ENCODE data around the gene TBK1. TPM values are rescaled to one million over a fixed set of nuclear protein-coding genes. Genes with fewer than 3 reads are reported as not detected.

TBK1 gene
- polyA plus RNA-seq, 1 donor: 16.8 TPM

DNA sequence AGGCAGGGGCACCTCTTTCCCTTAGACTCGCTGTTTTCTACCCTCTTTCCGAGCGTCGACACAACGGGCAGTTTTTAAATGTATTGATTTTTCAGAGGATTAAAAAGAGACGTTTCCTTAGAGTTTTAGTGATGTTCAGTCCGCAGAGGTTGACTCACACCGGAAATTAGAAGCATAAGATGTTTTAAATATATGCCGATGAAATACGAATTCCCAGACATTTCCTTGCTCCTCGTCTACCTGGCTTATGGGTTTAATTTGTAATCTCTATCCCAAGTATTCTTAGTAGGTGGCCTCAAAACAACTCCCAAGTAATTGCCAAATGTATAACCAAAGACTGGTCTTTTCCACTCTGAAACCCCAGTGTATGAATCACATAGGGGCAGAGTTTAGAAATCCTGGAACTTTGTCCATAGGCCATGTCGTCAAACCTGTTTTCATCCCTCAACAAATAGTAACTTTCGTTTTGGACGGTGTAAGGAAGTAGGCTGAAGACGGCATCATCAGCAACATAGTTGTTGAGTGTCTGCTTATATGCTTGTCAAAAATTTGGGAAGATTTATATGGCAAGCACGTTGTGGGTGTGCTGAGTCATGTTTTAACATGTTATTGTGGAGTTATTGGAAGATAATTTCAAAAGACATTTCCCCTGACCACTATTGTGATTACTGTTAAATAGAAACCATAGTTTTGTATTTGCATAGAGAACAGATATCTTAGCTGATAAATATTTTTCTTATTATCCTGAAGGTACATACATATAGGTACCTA, 824 bp downstream of the TBK1 start:
- peak; percentile 40 for DNase-seq

DNA sequence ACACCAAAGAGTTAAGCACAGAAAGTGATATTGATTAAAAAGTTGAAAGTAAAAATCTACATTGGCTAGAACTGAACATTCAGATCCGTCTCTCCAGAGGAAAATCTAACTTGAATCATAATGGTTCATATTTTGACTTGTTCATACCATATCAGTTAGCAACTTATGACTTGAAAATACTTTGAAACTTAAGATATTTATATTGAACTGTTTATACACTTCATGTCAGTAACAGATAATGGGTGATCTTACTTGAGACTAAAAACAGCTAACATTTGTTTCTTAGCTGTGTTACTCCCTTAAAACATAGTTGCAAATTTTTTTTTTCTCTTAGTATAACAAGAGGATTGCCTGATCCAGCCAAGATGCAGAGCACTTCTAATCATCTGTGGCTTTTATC, 3.6 kb downstream of the TBK1 start:
- DNase-seq: no peak

DNA sequence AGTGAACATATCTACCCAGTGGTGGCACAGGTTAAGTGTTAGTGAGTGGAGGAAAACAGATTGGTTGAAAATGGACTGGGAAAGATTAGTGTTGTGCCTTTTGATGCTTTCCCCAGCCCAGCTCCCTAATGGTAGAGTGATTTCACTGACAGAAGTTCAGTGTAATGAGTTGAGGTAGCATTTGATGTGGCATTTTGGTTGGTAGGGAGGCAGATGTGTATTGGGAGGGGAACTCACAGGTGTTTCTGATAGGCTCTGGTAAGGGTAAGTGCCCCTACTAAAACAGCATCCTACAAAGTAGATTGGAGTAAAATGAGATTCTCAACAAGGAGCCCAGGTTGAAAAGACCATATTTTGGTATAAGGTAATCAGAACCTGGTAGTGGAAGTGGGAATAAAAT, 4.2 kb downstream of the TBK1 start:
- DNase-seq: no peak

DNA sequence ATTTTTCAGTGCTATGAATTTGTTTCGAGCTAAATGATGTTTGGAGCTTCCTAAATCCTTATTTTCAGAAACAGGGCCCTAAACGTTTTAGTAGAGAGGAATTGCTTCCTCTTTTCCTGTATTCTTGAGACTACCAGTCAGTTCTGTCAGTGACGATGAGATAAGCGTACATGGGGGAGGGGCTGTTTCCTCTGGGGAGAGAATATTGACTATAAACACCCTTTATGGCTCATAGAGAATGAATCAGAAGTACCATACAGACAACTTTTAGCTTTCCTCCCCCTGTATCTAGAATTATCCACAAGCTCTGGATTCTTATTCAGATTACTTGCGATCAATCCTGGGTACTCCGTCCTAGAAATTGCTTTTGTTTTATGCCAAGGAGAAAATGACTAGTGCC, 5.1 kb downstream of the TBK1 start:
- no peak for DNase-seq

DNA sequence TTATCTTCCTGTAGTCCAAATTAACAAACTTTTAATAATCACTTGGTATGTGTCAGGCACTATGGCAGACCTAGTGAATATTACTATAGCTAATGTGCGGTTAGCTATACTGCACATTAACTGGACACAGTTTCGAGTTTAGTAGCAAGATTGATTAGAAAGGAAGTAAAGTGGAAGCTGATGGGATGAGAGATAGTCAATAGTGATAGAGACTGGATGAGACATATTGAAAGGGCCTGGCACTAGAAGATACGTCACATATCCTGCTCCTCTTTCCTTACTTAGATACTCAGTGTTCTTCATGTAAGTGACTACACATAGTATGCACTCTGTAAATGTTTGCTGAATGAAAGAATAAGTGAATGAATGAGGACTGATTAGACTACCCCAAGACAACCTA, 5.5 kb downstream of the TBK1 start:
- DNase-seq: no peak

DNA sequence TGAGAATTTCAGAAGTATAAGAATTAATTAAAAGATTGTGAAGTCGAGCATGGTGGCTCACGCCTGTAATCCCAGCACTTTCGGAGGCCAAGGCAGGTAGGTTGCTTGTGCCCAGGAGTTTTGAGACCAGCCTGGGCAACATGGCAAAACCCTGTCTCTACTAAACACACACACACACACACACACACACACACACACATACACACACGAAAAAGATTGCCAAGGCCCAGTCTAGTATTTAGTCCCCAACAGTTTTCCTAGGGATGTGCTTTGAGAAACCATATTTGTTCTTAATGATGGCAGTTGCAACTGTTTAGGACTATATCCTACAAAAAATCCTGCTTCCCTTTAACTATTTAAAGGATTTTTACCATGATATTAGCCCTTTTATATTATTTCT, 6.0 kb downstream of the TBK1 start:
- no peak for DNase-seq

DNA sequence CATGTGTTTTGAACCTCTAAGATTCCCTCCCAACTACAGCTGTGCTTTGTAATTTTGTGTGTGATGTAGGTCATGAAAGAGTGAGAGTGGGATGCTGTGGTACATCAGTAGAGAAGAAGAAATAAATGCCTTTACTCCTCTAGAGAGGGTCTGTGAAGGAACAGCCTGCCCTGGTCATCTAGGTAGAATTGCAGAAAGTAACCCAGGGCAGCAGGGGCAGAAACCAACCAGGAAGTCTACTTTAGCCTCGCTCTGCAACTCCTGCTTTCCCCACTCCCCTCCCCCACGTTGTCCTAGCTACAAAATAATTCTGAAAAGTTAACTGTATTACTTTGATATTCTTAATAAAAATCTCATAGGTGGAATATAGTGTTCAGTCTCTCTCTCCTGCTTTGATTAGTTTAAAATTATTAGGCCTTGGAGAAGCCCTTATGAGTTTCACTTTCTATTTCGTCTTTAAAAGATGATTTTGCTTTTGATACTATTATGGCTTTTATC, 7.5 kb downstream of the TBK1 start:
- DNase-seq: no peak

DNA sequence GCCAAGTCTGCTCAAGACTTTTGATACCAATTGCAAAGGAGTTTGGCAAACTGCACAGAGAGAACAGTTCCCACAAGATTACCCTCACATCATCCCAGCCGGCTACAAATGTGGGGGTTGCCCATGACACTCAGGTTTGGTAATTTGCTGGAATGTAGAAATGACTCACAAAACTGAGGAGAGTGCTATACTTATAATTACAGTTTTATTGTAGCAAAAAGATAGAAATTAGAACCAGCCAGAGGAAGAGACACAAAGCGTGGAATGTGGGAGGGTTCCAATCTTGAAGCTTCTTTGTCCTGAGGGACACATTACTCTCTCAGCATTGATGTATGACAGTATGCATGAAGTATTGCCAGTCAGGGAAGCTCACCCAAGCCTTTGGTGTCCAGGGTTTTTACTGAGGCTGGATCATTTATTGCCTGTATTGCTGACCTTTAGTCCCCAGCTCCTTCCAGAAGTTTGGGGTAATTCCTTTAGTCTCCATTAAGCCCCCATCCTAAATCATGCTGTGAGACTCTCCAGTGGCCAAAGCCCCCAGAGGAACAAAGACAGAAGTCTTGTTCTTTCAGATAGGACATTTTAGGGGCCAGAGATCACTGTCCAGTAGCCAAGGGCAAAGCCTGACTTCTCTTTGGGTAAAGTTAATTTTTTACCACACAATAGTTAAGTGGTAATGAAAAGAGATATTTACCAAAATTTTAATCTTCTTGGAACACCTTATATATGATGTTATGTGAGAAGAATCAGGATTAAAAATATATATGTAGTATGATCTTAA, 9.9 kb downstream of the TBK1 start:
- DNase-seq: no peak

DNA sequence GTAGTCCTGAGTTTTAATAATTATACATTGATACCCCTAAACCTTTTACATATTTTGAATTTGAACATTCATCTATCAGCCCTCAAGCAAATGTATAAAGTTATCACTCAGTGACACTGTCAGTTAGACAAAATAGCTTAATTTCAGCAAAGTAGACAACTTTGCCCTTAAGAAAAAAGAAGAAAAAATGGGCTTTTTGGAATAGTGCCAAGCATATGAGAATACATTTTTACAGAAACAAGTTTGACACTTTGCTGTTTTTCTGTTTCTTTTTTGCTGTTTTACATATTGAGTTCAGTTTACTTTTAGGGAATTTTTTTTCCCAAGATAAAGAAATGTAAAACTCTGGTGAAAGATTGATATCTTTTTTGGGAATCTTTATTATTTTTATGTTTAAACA, 14.3 kb downstream of the TBK1 start:
- no peak for DNase-seq

DNA sequence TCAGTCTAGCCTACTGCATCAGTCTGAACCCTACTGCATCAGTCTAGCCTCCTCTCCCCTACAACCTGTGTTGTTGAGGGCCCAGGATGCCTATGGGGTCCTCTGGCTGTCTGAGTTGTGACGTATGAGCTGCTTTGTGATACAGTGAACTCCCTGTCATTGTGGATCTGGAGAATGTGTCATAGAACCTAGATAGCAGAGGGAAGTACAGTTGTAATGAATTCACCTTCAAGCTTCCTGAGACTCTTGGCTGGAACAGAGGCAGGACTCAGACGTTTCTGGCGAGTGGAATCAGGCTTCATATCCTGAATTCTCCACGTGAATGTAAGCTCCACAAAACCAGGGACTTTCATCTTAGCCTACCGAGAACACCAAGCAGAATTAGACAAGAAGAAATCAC, 17.0 kb downstream of the TBK1 start:
- no peak for DNase-seq

DNA sequence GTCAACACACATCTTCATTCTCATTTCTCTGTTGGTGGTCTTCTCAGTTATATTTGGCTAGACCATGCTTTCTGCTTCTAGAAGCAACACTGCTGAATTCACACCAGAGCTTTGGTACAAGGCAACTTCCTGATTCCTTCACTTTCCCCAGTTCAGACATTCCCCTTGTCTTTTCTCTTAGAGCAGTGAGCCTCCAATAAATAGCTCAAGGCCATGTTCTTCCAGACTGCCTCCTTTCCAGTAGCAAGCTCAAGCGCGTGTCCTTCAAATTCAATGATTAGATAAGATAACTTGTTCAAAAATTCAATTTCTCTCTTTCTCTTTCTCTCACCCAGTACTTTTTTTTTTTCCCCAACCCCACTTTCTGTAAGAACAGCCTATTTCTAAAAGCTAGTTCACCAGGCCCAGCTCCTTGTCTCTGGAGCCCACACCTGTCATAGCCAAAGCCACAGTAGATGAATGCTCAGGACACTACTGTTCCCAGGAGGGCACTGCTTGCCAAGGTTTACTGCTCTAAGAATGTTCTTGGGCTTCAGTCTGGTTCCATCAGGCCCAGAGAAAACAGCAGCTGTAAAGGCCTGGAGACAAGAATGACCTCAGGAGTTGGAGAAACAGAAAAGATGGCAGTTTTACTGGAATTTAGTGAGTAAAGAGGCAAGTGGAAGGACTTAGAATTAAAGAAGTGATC, 17.7 kb downstream of the TBK1 start:
- DNase-seq: no peak

DNA sequence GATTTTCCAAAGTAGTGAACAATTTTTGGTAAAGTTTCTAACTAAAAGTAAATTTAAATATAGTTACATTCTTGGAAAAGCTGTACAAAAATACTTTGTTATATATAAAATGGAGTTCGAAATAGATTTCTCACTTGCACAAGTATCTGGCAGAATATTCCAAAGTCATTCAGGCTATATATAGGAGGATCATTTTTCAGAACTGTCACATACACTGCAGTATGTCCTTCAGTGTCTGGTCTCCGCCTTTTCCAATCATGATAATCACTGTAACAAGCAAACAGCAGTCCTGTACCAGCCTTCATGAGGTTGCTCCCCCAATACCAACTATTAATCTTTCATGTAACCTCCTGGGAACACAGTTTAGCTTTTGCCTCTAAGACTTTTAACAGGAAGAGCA, 18.6 kb downstream of the TBK1 start:
- no peak for DNase-seq

DNA sequence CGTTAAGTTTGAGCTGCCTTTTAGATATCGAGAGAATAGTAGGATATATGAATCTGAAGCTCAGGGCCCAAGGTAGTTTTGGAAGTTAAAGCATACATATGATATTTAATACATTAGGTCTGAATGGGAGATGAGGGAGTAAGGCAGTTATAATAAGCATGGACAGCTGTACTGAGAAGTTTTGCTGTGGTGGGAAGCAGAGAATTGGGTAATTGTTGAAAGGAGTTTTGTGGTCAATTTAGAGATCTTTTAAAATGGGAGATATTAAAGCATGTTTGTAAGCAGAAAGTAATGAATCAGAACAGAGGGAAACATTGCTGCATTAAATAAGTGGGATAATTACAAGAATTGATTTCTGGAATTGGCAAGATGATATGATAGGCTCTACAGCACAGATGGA, 21.3 kb downstream of the TBK1 start:
- no peak for DNase-seq

DNA sequence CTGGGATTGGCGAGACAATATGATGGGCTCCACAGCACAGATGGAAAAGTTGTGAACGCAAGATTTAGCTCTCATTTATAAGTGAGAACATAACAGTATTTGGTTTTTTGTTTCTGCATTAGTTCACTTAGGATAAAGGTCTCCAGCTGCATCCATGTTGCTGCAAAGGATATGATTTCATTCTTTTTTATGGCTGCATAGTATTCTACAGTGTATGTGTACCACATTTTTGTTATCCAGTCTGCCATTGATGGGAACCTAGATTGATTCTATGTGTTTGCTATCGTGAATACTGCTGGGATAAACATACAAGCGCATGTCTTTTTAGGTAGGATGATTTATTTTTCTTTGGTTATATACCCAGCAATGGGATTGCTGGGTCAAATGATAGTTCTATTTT, 23.6 kb downstream of the TBK1 start:
- DNase-seq: no peak

DNA sequence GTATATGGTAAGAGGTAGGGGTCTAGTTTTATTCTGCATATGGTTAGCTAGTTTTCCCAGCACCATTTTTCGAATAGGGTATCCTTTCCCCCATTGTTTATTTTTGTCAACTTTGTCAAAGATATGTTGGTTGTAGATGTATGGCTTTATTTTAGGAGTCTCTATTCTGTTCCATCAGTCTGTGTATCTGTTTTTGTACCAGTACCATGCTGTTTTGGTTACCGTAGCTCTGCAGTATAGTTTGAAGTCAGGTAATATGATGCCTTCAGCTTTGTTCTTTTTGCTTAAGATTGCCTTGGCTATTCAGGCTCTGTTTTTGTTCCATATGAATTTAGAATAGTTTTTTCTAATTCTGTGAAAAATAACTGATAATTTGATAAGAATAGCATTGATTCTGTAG, 24.9 kb downstream of the TBK1 start:
- no peak for DNase-seq

DNA sequence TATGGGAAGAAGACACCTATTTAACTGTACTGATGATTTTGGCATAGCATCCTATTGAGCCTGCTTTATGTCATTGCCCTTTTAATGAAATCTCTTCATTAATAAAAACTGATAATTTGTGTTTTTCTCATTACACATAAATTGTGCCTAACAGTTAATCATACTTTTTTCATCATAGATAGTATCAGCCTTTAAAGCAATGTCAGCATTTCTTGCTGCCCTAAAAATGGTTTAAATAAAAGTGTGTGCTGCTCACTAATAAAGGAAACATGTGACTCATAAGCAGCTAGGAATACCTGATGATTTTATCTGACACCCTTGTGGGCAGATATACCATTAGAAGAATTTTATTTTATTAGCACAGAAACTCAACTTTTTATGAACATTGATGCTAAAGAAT, 26.7 kb downstream of the TBK1 start:
- no peak for DNase-seq

DNA sequence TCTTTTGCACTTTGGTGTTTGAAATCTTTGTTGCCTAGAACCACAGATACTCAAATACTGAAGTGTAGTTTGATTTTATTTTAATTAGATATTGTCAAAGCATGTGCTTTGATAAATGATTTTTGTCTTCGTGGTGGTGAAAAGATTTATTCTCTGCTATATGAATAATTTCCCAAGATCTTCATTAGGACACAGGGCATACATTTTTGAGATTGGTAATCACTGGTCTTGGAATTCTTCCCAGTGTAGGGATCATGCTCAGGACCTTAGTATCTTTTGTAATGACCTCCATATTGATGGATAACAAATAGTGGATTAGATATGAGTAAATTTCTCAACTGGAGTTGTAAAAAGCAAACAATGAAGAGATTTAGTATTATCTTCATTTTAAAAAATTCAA, 28.2 kb downstream of the TBK1 start:
- no peak for DNase-seq

DNA sequence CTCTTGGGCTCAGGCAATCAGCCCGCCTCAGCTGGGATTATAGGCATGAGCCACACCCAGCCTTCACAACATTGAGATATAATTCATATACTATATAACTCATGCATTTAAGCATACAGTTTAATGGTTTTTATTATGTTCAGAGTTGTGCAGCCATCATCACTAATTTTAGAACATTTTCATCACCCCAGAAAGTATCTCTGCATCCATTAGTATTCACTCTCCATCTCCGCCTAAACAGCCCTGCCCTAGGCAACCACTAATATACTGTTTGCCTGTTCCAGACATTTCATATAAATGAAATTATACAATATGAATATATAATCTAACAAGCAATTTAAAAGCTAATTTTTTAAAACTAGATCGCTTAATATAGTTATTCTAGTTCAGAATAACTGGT, 34.7 kb downstream of the TBK1 start:
- DNase-seq: no peak

DNA sequence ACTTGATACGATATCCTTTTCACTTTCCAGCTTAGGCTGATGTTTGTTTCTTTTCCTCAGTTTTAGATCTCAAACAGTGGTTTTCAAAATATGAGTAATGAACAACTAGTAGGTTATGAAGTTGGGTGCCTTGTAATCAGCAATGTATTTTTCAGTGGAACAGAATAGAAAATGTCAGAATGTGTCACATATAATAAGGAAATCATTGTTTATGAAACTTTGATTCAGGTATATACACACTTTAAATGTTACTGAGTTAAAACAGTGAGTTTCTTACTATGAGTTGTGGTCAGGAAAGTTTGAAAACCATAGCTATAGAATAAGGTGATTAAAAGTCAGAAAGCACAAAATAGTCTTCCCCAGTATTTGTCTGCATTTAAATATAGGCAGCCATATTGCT, 39.8 kb downstream of the TBK1 start:
- DNase-seq: no peak

DNA sequence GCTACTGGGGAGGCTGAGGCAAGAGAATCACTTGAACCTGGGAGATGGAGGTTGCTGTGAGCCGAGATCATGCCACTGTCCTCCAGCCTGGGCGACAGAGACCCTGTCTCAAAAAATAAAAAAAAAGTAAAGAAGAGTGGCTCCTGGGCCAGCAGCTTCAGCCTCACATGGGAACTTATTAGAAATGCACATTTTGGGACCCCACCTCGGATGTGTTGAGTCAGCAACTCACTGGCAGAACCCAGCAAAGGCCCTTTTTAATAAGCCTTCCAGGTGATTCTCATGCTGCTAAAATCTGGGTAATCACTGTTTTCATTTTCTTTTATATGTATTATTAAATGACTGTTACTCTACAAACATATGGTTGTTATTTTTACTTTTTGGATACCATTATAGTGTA, 41.6 kb downstream of the TBK1 start:
- DNase-seq: no peak

DNA sequence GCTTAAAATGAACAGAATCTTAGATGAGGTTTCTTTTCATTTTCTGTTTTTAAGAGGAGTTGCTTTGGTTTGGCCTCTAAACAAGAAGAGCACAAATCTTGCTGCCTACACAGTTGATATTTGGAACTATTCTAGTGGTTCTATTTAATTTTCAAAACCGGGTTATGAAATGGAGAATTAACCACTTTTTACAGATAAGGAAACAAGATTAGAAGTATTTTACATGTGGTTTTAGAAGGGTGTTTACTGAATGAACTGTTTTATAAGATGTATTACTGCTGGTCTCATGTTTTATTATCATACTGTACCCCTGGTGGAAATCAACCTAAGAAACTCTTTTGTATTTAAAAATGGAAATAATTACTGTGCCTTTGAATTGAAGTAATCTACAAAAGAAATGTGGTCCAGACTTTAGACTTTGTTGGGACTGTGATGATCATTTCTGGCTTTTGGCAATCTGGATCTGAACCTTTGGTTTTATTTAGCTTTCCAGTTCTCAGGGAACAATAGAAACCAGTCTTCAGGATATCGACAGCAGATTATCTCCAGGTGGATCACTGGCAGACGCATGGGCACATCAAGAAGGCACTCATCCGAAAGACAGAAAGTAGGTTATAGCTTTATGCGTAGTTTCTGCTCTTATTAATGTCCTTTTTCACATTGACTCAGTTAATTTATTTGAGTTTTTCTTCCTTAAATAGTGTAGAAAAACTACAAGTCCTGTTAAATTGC, 43.2 kb downstream of the TBK1 start:
- no peak for DNase-seq

DNA sequence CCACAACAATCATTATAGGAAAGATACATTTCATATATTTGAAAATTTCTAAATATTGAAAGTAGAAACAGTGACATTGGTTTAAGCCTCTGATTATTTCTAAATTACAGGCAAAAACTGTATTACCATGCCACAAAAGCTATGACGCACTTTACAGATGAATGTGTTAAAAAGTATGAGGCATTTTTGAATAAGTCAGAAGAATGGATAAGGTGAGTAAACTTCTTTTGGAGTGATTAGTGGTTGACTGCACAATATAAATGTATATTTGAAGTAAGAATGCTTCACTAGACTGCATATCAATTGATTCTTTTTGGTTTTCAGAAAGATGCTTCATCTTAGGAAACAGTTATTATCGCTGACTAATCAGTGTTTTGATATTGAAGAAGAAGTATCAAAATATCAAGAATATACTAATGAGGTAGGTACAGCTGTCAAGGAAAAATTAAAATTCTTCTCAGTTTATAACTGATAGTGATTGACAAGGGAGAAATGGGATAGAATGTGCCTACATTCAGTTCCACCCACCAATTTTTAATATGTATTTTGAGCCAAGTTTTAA, 45.0 kb downstream of the TBK1 start:
- no peak for DNase-seq

DNA sequence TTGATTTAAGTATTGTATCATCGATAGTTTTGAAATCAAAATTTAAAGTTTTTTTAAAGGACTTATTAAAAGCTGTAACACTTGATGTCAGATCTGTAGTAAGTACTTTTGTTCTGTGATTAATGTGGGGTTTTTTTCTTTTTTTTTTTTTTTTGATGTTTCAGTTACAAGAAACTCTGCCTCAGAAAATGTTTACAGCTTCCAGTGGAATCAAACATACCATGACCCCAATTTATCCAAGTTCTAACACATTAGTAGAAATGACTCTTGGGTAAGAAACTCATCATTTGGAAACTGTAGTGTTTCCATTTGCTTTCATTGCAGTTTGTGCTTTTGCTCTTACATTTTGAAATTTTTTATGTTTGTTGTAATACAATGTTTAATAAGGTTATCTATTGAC, 45.6 kb downstream of the TBK1 start:
- DNase-seq: no peak

Measured in hindlimb muscle (tissue), 1 donor.